Upper lobe of left lung (tissue), 6 donors: ENCODE results near the gene TNFRSF14. TPM values are rescaled to one million over a fixed set of nuclear protein-coding genes. Genes with fewer than 3 reads are reported as not detected.

ENCODE experiments used
- ATAC-seq, 2 donors: fragments of 200-7000 bp; cut with Tn5 transposase; one replicate each; pipeline ENCODE4 v1.9.1; 2022; ENCODE audit warnings: mild to moderate bottlenecking in 2 of 2, moderate library complexity in 2 of 2; ENCODE audit not compliant: low FRiP score in 2 of 2
- DNase-seq, 2 donors: peaks; one replicate each; pipeline ENCODE4 v3.0.0-alpha.2; 2019 to 2020
- H3K27ac ChIP-seq, 4 donors: fragments of 200-600 bp; sonication (generic); one replicate each; pipeline ENCODE4 v1.5.1; 2016 to 2019
- H3K27me3 ChIP-seq, 4 donors: fragments of 200-600 bp; sonication (generic); one replicate each; pipeline ENCODE4 v1.5.1; 2017 to 2019
- H3K36me3 ChIP-seq, 4 donors: fragments of 200-600 bp; sonication (generic); one replicate each; pipeline ENCODE4 v1.5.1; 2016 to 2019
- H3K4me1 ChIP-seq, 4 donors: fragments of 200-600 bp; sonication (generic); one replicate each; pipeline ENCODE4 v1.5.1; 2018 to 2019
- H3K4me3 ChIP-seq, 4 donors: fragments of 200-600 bp; sonication (generic); one replicate each; pipeline ENCODE4 v1.5.1; 2017 to 2019; ENCODE audit warnings: mild to moderate bottlenecking in 2 of 4, moderate library complexity in 1 of 4
- H3K9me3 ChIP-seq, 4 donors: fragments of 200-600 bp; sonication (generic); one replicate each; pipeline ENCODE4 v1.5.1; 2018 to 2019
- EP300 ChIP-seq, 4 donors: sonication (generic); formaldehyde crosslinking; IDR thresholded peaks; one replicate each; pipeline ENCODE4 v1.5.1; 2017; ENCODE audit warnings: antibody characterized with exemption in 4 of 4, control low read depth in 2 of 4
- POLR2A ChIP-seq, 4 donors: fragments of 450-650 bp; IDR thresholded peaks; one replicate each; pipeline ENCODE4 v1.5.1; 2016 to 2017; ENCODE audit warnings: antibody characterized with exemption in 4 of 4, mild to moderate bottlenecking in 2 of 4
- POLR2AphosphoS5 ChIP-seq, 2 donors: sonication (generic); formaldehyde crosslinking; IDR thresholded peaks; one replicate each; pipeline ENCODE4 v1.5.1; 2017; ENCODE audit warnings: antibody characterized with exemption in 2 of 2
- WGBS, 2 donors: methylation state at CpG; one replicate each; pipeline ENCODE4 v1.1.5; 2017 to 2018; 5-methylcytosine and 5-hydroxymethylcytosine counted together
- total RNA-seq, 6 donors: library from RNA; depleted of rRNA in 4 of 6; stranded (reverse); fragments of >200 nt in 4 of 6; gene quantifications; one replicate each; pipeline versions ENCODE4 v1.1.0 to v1.2.1, GENCODE V29; 2016 to 2021
- TF ChIP-seq, protein P1 (sequence below), 6 experiments: fragments of 450-650 bp in 4 of 6; fragments of 200-600 bp in 2 of 6; sonication (generic) in 2 of 6; IDR thresholded peaks; one replicate each; pipeline ENCODE4 v1.5.1; 2016 to 2019; ENCODE audit warnings: antibody characterized with exemption in 6 of 6
- donor health status: DM: no; HTN: no; CAD: no; lungs with moderate emphysema.
- donor health status: DM: no; HTN: yes; CAD: no; lungs with severe emphysema.

The TNFRSF14 gene
- total RNA-seq, 6 donors from 2014 or later = 61.1 to 641 (median 147) TPM

DNA sequence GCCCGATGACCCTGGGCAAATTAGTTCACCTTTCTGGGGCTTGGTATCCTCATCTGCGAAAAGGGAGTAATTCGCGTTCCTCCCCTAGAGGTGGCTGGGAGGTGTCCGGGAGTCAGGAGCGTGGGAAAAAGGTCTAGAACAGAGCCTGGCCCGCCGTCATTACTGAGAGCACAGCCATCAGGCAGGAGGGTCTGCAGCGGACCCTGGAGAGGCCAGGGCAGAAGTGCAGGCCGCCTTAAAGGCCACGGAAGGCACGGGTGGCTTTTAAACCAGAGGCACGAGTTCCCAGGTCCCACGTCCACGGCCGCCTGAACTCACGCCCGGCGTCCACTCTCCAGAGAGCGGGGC lies 30.6 kb upstream of the TNFRSF14 start:
- ATAC-seq = no peak
- Histone ChIP-seq H3K27me3 (peaks cover 0 to 18% (median 6%) of the 10 kb centered on the region in 4 donors), H3K4me1 (peaks cover 54 to 68% (median 61%) of the 10 kb centered on the region in 4 donors), H3K4me3 (peak overlapping the region; percentile 80 to 96 (median 90)), H3K36me3 (peaks cover 8 to 12% (median 12%) of the 10 kb centered on the region in 4 donors), H3K27ac (peak overlapping the region; percentile 64 to 88 (median 80)), H3K9me3 (no peaks in the 10 kb centered on the region)
- TF ChIP-seq POLR2AphosphoS5 (IDR thresholded peaks at IDR 0.05) = no peak
- TF ChIP-seq POLR2A (IDR thresholded peaks at IDR 0.05) = no peak
- TF ChIP-seq, protein P1, sequence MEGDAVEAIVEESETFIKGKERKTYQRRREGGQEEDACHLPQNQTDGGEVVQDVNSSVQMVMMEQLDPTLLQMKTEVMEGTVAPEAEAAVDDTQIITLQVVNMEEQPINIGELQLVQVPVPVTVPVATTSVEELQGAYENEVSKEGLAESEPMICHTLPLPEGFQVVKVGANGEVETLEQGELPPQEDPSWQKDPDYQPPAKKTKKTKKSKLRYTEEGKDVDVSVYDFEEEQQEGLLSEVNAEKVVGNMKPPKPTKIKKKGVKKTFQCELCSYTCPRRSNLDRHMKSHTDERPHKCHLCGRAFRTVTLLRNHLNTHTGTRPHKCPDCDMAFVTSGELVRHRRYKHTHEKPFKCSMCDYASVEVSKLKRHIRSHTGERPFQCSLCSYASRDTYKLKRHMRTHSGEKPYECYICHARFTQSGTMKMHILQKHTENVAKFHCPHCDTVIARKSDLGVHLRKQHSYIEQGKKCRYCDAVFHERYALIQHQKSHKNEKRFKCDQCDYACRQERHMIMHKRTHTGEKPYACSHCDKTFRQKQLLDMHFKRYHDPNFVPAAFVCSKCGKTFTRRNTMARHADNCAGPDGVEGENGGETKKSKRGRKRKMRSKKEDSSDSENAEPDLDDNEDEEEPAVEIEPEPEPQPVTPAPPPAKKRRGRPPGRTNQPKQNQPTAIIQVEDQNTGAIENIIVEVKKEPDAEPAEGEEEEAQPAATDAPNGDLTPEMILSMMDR (IDR thresholded peaks at IDR 0.05) = no peak
- TF ChIP-seq EP300 (IDR thresholded peaks at IDR 0.05) = no peak
- WGBS, 2 donors = 7 to 15% methylated on average over 11 to 14 of the region's 20 CpGs
- DNase-seq = no peak

DNA sequence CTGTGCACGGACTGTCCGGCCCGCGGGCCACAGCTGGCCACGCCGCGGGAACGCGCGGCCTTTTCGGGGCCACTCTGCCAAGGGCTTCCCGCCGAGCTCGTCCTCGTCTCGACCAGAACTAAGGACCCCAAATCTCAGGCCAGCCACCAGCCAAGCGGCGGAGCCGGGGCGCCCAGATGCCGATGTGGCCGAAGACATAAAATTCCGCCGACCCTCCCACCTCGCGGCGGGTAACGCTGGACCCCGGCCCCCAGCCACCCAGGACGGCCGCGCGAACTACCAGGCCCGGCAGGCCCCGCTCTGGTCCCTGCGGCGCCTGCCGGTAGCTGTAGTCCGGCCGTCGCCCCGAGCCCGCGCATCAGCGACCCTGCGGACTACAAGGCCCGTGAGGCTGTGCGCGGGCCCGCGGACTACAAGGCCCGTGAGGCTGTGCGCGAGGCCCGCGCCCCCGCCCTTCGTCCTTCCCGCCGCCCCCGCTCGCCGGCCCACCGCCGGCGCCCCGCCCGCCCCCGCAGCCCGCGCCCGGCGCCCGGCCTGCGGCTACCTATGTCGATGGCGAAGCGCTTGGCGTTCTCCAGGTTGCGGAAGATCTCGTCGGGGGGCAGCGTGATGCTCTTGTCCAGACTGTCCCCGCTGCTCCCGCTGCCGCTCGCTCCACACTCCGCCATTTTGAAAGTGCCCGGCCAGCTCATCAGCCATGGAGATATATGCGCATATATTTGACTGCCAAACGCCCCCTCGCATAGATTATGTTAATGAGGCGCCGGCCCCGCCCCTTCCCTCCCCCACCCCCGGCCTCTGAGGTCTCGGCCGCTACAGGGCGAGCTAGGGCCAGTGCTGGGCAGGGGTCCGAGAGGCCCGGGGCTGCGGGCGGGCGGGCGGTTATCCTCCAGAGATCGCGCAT lies 30.0 kb upstream of the TNFRSF14 start, which contains the start of gene PANK4:
TSS of gene PANK4 (minus strand) at position 677 of the 904 bp plus-strand sequence. CDS start at position 668, 9 bp downstream.
- Histone ChIP-seq H3K36me3 (peaks cover 2 to 6% (median 5%) of the 10 kb centered on the region in 4 donors), H3K27me3 (peaks cover 0 to 24% (median 12%) of the 10 kb centered on the region in 4 donors), H3K4me3 (peak within 1 kb of the TSS; percentile 80 to 96 (median 90)), H3K9me3 (no peaks in the 10 kb centered on the region), H3K4me1 (peaks cover 60 to 74% (median 67%) of the 10 kb centered on the region in 4 donors), H3K27ac (peak within 1 kb of the TSS; percentile 64 to 88 (median 80))
- ATAC-seq (peak; percentile 96 to 97), DNase-seq (peak; percentile 97 to 98)
- TF ChIP-seq EP300 (IDR thresholded peaks at IDR 0.05) (no peak), POLR2AphosphoS5 (IDR thresholded peaks at IDR 0.05) (peak; percentile 56 to 66), POLR2A (IDR thresholded peaks at IDR 0.05) (peak in 1 of 4 donors; percentile 68)
- TF ChIP-seq, protein P1 (IDR thresholded peaks at IDR 0.05) = peak in 3 of 6 experiments; percentile 16 to 50 (median 40)
- 1 to 2% methylated on average over 19 to 49 of the region's 107 CpGs for whole genome bisulfite sequencing, 2 donors

- H3K27ac ChIP-seq = peak overlapping the region in 2 of 4 donors; percentile 78 to 88
- no peaks in the 10 kb centered on the region for H3K36me3 ChIP-seq
- ATAC-seq (peak in 1 of 2 donors; percentile 21), DNase-seq (no peak)
- peaks cover 0 to 30% (median 15%) of the 10 kb centered on the region in 4 donors for H3K27me3 ChIP-seq
- TF ChIP-seq, protein P1 (IDR thresholded peaks at IDR 0.05) = no peak
- TF ChIP-seq EP300 (IDR thresholded peaks at IDR 0.05) = no peak
- TF ChIP-seq POLR2A (IDR thresholded peaks at IDR 0.05) = no peak
- no peak for TF ChIP-seq POLR2AphosphoS5 (IDR thresholded peaks at IDR 0.05)
- H3K9me3 ChIP-seq = no peaks in the 10 kb centered on the region
- peaks cover 63 to 79% (median 71%) of the 10 kb centered on the region in 4 donors for H3K4me1 ChIP-seq
- peak overlapping the region in 3 of 4 donors; percentile 80 to 96 (median 93) for H3K4me3 ChIP-seq
- 46 to 64% methylated on average over 8 to 19 of the region's 20 CpGs for WGBS, 2 donors
Observed at GRCh38 chr1:2526824-2527555, 29.2 kb upstream of the TNFRSF14 start.

- no peak overlapping the region for H3K27ac ChIP-seq
- H3K9me3 ChIP-seq = no peaks in the 10 kb centered on the region
- peak in 1 of 2 donors; percentile 54 for DNase-seq
- 96% methylated on average over 3 of the region's 4 CpGs; no CpG with 5 or more reads in 1 of the 2 donors for WGBS, 2 donors
- no peak for ATAC-seq
- H3K4me1 ChIP-seq = peaks cover 63 to 79% (median 71%) of the 10 kb centered on the region in 4 donors
- H3K36me3 ChIP-seq = no peaks in the 10 kb centered on the region
- H3K27me3 ChIP-seq = peaks cover 0 to 30% (median 15%) of the 10 kb centered on the region in 4 donors
- no peak overlapping the region for H3K4me3 ChIP-seq
- TF ChIP-seq, protein P1 (IDR thresholded peaks at IDR 0.05) = no peak
- TF ChIP-seq EP300 (IDR thresholded peaks at IDR 0.05) (no peak), POLR2A (IDR thresholded peaks at IDR 0.05) (no peak), POLR2AphosphoS5 (IDR thresholded peaks at IDR 0.05) (no peak)
Observed at GRCh38 chr1:2527556-2527860, 28.7 kb upstream of the TNFRSF14 start.
